Neural progenitor cell (in vitro differentiated cells): ENCODE measurements around the gene SPSB3.

ENCODE experiments used
- EZH2 ChIP-seq: fragments of 200-600 bp; sonication (generic); IDR thresholded peaks from 2 replicates; pipeline ENCODE4 v1.6.1; 2017; ENCODE audit warnings: antibody characterized with exemption, mild to moderate bottlenecking, moderate library complexity
- TF ChIP-seq, protein P1 (sequence below): fragments of 200-600 bp; sonication (generic); IDR thresholded peaks from 2 replicates; pipeline ENCODE4 v1.5.1; 2017; ENCODE audit warnings: antibody characterized with exemption, mild to moderate bottlenecking

DNA sequence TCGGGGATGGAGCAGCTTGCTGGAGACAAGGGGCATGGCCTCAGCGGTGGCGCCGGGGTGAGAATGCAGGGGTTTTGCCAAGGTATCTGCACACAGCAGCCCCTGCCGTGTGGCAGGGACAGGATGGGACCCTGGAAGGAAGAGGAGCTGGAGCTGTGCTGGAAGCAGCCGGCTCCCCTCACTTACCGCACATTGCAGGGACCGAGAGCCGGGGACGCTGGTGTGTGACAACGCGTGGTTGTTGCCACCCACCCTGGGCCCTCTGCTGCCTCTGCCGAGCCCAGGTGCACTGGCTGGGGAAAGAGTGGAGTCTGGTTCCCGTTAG, 3.4 kb upstream of the SPSB3 start:
- TF ChIP-seq, protein P1, sequence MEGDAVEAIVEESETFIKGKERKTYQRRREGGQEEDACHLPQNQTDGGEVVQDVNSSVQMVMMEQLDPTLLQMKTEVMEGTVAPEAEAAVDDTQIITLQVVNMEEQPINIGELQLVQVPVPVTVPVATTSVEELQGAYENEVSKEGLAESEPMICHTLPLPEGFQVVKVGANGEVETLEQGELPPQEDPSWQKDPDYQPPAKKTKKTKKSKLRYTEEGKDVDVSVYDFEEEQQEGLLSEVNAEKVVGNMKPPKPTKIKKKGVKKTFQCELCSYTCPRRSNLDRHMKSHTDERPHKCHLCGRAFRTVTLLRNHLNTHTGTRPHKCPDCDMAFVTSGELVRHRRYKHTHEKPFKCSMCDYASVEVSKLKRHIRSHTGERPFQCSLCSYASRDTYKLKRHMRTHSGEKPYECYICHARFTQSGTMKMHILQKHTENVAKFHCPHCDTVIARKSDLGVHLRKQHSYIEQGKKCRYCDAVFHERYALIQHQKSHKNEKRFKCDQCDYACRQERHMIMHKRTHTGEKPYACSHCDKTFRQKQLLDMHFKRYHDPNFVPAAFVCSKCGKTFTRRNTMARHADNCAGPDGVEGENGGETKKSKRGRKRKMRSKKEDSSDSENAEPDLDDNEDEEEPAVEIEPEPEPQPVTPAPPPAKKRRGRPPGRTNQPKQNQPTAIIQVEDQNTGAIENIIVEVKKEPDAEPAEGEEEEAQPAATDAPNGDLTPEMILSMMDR, result no peak
- no peak for TF ChIP-seq EZH2
